SU-DHL-6 (cell line): ENCODE data around the gene LCNL1.

Experiments used
- EZH2phosphoT487 ChIP-seq: fragments of 200-600 bp; sonication (generic), shearing (Covaris generic); conservative IDR thresholded peaks from 2 replicates; pipeline ENCODE4 v1.6.1; 2018; ENCODE audit warnings: mild to moderate bottlenecking, antibody characterized with exemption, low read length, moderate library complexity, mixed read lengths
- TF ChIP-seq, protein P1 (sequence below): fragments of 200-600 bp; sonication (generic); IDR thresholded peaks from one replicate; pipeline ENCODE4 v1.5.1; 2017; ENCODE audit warnings: antibody characterized with exemption, mild to moderate bottlenecking, low read length, moderate library complexity; ENCODE audit not compliant: insufficient read depth, poor library complexity, severe bottlenecking

DNA sequence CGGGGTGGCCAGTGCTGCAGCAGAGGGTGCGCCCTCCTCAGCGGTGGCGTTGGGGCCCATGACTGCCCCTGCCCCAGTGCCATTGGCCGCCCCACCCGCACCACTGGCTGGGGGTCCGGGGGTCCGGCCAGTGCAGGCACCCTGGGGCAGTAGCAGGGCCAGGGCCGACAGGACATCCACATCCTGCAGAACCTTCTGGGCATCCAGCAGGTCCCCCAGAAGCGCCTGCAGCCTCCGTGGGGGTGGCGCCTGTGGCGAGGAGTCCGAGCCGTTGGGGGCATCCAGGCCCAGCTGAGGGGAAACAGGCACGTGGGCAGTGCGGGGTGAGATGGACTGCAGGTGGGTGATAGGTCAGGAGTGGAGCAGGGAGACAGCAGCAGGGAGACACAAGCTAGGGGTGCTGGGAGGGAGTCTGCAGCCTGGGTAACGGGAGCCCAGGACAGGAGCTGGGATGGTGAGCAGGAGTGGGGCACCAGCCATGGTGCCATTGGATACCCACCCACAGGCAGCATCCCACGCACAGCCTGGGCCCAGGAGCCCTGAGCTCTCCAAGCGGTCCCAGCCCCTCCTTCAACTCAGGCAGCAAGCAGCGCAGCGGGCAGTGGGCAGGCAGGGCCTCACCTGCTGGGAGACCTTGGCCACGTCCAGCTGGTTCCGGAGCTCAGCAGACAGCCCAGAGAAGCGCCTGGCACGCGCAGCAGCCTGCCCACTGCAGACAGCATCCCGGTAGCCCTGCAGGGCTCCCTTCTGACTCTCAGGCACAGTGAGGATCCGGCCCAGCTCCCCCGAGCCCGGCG lies 38.2 kb downstream of the LCNL1 start:
- TF ChIP-seq, protein P1, sequence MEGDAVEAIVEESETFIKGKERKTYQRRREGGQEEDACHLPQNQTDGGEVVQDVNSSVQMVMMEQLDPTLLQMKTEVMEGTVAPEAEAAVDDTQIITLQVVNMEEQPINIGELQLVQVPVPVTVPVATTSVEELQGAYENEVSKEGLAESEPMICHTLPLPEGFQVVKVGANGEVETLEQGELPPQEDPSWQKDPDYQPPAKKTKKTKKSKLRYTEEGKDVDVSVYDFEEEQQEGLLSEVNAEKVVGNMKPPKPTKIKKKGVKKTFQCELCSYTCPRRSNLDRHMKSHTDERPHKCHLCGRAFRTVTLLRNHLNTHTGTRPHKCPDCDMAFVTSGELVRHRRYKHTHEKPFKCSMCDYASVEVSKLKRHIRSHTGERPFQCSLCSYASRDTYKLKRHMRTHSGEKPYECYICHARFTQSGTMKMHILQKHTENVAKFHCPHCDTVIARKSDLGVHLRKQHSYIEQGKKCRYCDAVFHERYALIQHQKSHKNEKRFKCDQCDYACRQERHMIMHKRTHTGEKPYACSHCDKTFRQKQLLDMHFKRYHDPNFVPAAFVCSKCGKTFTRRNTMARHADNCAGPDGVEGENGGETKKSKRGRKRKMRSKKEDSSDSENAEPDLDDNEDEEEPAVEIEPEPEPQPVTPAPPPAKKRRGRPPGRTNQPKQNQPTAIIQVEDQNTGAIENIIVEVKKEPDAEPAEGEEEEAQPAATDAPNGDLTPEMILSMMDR, result no peak
- TF ChIP-seq EZH2phosphoT487, result no peak
